C1 segment of cervical spinal cord (tissue), 14 donors: ENCODE measurements around the gene LRFN4.

Experiments
- DNase-seq, 14 donors: peaks; one replicate each; lab custom pipeline; 2025; lab: John Stamatoyannopoulos, UW

Gene LRFN4

GRCh38 chr11:66845143-66845875, 11.6 kb upstream of the LRFN4 start:
- DNase-seq: no peak

GRCh38 chr11:66845876-66846212, 11.0 kb upstream of the LRFN4 start:
- DNase-seq: no peak

- no peak for DNase-seq
Measured at GRCh38 chr11:66846671-66847091, 10.2 kb upstream of the LRFN4 start.

GRCh38 chr11:66847461-66848232, 9.2 kb upstream of the LRFN4 start:
- no peak for DNase-seq

- no peak for DNase-seq
Measured at GRCh38 chr11:66848671-66849500, 8.0 kb upstream of the LRFN4 start.

GRCh38 chr11:66849501-66850234, 7.2 kb upstream of the LRFN4 start:
- no peak for DNase-seq

GRCh38 chr11:66850235-66850587, 6.7 kb upstream of the LRFN4 start:
- DNase-seq: no peak

GRCh38 chr11:66850588-66851238, 6.2 kb upstream of the LRFN4 start:
- no peak for DNase-seq

- DNase-seq: no peak
Measured at GRCh38 chr11:66851239-66851596, 5.6 kb upstream of the LRFN4 start.

GRCh38 chr11:66851698-66852465, 5.0 kb upstream of the LRFN4 start:
- DNase-seq: no peak

GRCh38 chr11:66852466-66853241, 4.2 kb upstream of the LRFN4 start:
- DNase-seq: no peak

- DNase-seq: no peak
Measured at GRCh38 chr11:66853242-66854229, 3.3 kb upstream of the LRFN4 start.

GRCh38 chr11:66854231-66854661, 2.6 kb upstream of the LRFN4 start:
- no peak for DNase-seq

- no peak for DNase-seq
Measured at GRCh38 chr11:66854729-66855211, 2.1 kb upstream of the LRFN4 start.

GRCh38 chr11:66855574-66856495, 1.0 kb upstream of the LRFN4 start:
- peak in 13 of 14 donors; percentile 41 to 94 (median 88) for DNase-seq

GRCh38 chr11:66857234-66857926, 516 bp downstream of the LRFN4 start:
- DNase-seq: peak in 2 of 14 donors; percentile 57 to 64

GRCh38 chr11:66857927-66858185, 992 bp downstream of the LRFN4 start:
- peak in 1 of 14 donors; percentile 64 for DNase-seq
